Panc1 (cell line): Measurements from ENCODE around the gene ST8SIA6.

Experiments
- SIN3A ChIP-seq: IDR thresholded peaks from 2 replicates; pipeline ENCODE4 v1.6.1; 2012; ENCODE audit warnings: low read depth, mild to moderate bottlenecking, low read length, moderate library complexity, borderline replicate concordance; ENCODE audit not compliant: insufficient read depth
- TF ChIP-seq, protein P1 (sequence below): fragments of 450-650 bp; IDR thresholded peaks from 2 replicates; pipeline ENCODE4 v1.5.1; 2017; ENCODE audit warnings: mild to moderate bottlenecking

GRCh38 chr10:17444388-17444714 is 10.0 kb downstream of the ST8SIA6 start:
- TF ChIP-seq, protein P1, sequence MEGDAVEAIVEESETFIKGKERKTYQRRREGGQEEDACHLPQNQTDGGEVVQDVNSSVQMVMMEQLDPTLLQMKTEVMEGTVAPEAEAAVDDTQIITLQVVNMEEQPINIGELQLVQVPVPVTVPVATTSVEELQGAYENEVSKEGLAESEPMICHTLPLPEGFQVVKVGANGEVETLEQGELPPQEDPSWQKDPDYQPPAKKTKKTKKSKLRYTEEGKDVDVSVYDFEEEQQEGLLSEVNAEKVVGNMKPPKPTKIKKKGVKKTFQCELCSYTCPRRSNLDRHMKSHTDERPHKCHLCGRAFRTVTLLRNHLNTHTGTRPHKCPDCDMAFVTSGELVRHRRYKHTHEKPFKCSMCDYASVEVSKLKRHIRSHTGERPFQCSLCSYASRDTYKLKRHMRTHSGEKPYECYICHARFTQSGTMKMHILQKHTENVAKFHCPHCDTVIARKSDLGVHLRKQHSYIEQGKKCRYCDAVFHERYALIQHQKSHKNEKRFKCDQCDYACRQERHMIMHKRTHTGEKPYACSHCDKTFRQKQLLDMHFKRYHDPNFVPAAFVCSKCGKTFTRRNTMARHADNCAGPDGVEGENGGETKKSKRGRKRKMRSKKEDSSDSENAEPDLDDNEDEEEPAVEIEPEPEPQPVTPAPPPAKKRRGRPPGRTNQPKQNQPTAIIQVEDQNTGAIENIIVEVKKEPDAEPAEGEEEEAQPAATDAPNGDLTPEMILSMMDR, result no peak
- TF ChIP-seq SIN3A, result no peak
